ENCODE measurements around the gene GET3.

GRCh38 chr19:12789098-12789903, 52.0 kb downstream of the GET3 start:
- TF ChIP-seq, protein P1, sequence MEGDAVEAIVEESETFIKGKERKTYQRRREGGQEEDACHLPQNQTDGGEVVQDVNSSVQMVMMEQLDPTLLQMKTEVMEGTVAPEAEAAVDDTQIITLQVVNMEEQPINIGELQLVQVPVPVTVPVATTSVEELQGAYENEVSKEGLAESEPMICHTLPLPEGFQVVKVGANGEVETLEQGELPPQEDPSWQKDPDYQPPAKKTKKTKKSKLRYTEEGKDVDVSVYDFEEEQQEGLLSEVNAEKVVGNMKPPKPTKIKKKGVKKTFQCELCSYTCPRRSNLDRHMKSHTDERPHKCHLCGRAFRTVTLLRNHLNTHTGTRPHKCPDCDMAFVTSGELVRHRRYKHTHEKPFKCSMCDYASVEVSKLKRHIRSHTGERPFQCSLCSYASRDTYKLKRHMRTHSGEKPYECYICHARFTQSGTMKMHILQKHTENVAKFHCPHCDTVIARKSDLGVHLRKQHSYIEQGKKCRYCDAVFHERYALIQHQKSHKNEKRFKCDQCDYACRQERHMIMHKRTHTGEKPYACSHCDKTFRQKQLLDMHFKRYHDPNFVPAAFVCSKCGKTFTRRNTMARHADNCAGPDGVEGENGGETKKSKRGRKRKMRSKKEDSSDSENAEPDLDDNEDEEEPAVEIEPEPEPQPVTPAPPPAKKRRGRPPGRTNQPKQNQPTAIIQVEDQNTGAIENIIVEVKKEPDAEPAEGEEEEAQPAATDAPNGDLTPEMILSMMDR (IDR thresholded peaks at IDR 0.05) = no peak
- TF ChIP-seq POLR2AphosphoS5 (IDR thresholded peaks at IDR 0.05; ENCODE audit: low read depth, low read length) = no peak
- TF ChIP-seq REST (IDR thresholded peaks at IDR 0.05; ENCODE audit: insufficient read depth in 1 of 2, low read depth in 2 of 2, low read length in 1 of 2) = no peak
- TF ChIP-seq SIN3A (IDR thresholded peaks at IDR 0.05; ENCODE audit: borderline replicate concordance, insufficient read depth, low read depth, low read length) = no peak

All from Panc1 (cell line).